HepG2 (cell line): ENCODE data around the gene CCDC74A. TPM values are rescaled to one million over a fixed set of nuclear protein-coding genes. Genes with fewer than 3 reads are reported as not detected.
A peak's percentile ranks its signal among the peaks of the same experiment; 100 is the strongest.

Experiments used
- ATAC-seq: fragments of 200-7000 bp; cut with Tn5 transposase; 3 replicates; pipeline ENCODE4 v1.9.1; 2020; ENCODE audit warnings: mild to moderate bottlenecking, moderate library complexity
- BruUV-seq: library from RNA; stranded (reverse); fragments of 400-500 nt; replicated peaks from 2 replicates; lab custom pipeline; 2021; lab: Mats Ljungman, UMichigan
- CTCF ChIA-PET: fragments of 300-600 bp; formaldehyde crosslinking; extraction: SDS; loops from one replicate; lab custom pipeline; 2021; ENCODE audit warnings: low total read pairs, inconsistent platforms, low intra/inter-chr PET ratio; lab: Yijun Ruan, JAX
- POLR2A ChIA-PET: fragments of 350-600 bp; sonication (Branson Sonifier 250); formaldehyde crosslinking; loops from one replicate; lab custom pipeline; 2020; ENCODE audit warnings: antibody characterized with exemption, inconsistent platforms; lab: Yijun Ruan, JAX
- DNase-seq: peaks from one replicate; pipeline ENCODE4 v3.0.0-alpha.2; 2015; ENCODE audit warnings: low spot score
- FAIRE-seq: peaks from 3 replicates; lab custom pipeline; 2011; peaks lifted over from hg19 to GRCh38; lab: Jason Lieb, UNC
- H2AFZ ChIP-seq: one replicate; pipeline ENCODE4 v1.6.1; 2011; ENCODE audit warnings: low read length, inconsistent platforms
- H3K27ac ChIP-seq: fragments of 300-600 bp; 3 replicates; pipeline ENCODE4 v1.8.0; 2011; ENCODE audit warnings: mixed run types, mild to moderate bottlenecking, mixed read lengths, low read length, inconsistent platforms; ENCODE audit not compliant: insufficient read depth; ENCODE audit errors: extremely low read length
- H3K27me3 ChIP-seq, 2 experiments: fragments of 200-600 bp in 1 of 2; 2 replicates in 1 of 2; 3 replicates in 1 of 2; pipeline versions ENCODE4 v1.6.0 to v1.8.0; 2011; ENCODE audit warnings: low read length in 2 of 2, mild to moderate bottlenecking in 2 of 2, moderate library complexity in 2 of 2, inconsistent platforms in 1 of 2; ENCODE audit not compliant: insufficient read depth in 2 of 2, control insufficient read depth in 1 of 2
- H3K36me3 ChIP-seq, 2 experiments: fragments of 200-600 bp in 1 of 2; replicated peaks in 1 of 2; 2 replicates in 1 of 2; 3 replicates in 1 of 2; pipeline versions ENCODE4 v1.5.1 to v1.8.0; 2011; ENCODE audit warnings: low read length in 2 of 2, inconsistent platforms in 1 of 2; ENCODE audit not compliant: insufficient read depth in 2 of 2, control insufficient read depth in 1 of 2
- H3K4me1 ChIP-seq: 2 replicates; pipeline ENCODE4 v1.5.1; 2012; ENCODE audit warnings: low read length, inconsistent platforms; ENCODE audit not compliant: insufficient read depth
- H3K4me2 ChIP-seq: 2 replicates; pipeline ENCODE4 v1.6.0; 2011; ENCODE audit warnings: low read depth, low read length, inconsistent platforms
- H3K4me3 ChIP-seq, 3 experiments: fragments of 200-600 bp in 1 of 3; sonication (generic), shearing (Covaris generic) in 1 of 3; replicated peaks in 1 of 3; 2 replicates each; pipeline ENCODE4 v1.5.1; 2011 to 2016; ENCODE audit warnings: low read length in 3 of 3, inconsistent platforms in 2 of 3, low read depth in 2 of 3, mild to moderate bottlenecking in 2 of 3, control low read depth in 1 of 3, mixed read lengths in 1 of 3; ENCODE audit not compliant: insufficient read depth in 1 of 3
- H3K79me2 ChIP-seq: one replicate; pipeline ENCODE4 v1.6.1; 2011; ENCODE audit warnings: low read length, inconsistent platforms; ENCODE audit not compliant: insufficient read depth
- H3K9ac ChIP-seq: 2 replicates; pipeline ENCODE4 v1.6.0; 2011; ENCODE audit warnings: mild to moderate bottlenecking, low read depth, low read length, inconsistent platforms; ENCODE audit not compliant: insufficient read depth
- H3K9me3 ChIP-seq: 2 replicates; pipeline ENCODE4 v1.5.1; 2012; ENCODE audit warnings: mild to moderate bottlenecking, low read length
- H4K20me1 ChIP-seq: 2 replicates; pipeline ENCODE4 v1.6.0; 2011; ENCODE audit warnings: inconsistent platforms, mild to moderate bottlenecking, low read length, moderate library complexity; ENCODE audit not compliant: insufficient read depth
- FLYWCH1 ChIP-seq: sonication (generic); formaldehyde crosslinking; IDR thresholded peaks from 2 replicates; pipeline ENCODE4 v1.8.1; 2023; ENCODE audit warnings: mild to moderate bottlenecking, missing genetic modification reagents
- KDM5B ChIP-seq: sonication (generic); formaldehyde crosslinking; IDR thresholded peaks from 2 replicates; pipeline ENCODE4 v1.4.0; 2020; ENCODE audit warnings: missing genetic modification reagents, mild to moderate bottlenecking, borderline replicate concordance
- POLR2A ChIP-seq, 2 experiments: IDR thresholded peaks; 2 replicates each; pipeline ENCODE4 v1.6.1; 2011; ENCODE audit warnings: low read depth in 2 of 2, low read length in 2 of 2, mild to moderate bottlenecking in 1 of 2, moderate library complexity in 1 of 2; ENCODE audit not compliant: insufficient read depth in 1 of 2
- POLR2G ChIP-seq: fragments of 200-400 bp; formaldehyde crosslinking; IDR thresholded peaks from 2 replicates; pipeline ENCODE4 v1.6.1; 2018; ENCODE audit warnings: mild to moderate bottlenecking, low read depth, low read length, moderate library complexity
- RFXAP ChIP-seq: sonication (generic); formaldehyde crosslinking; IDR thresholded peaks from 2 replicates; pipeline ENCODE4 v1.4.0; 2020; ENCODE audit warnings: missing genetic modification reagents, borderline replicate concordance
- SMYD3 ChIP-seq: sonication (generic); formaldehyde crosslinking; IDR thresholded peaks from 2 replicates; pipeline ENCODE4 v1.8.1; 2023; ENCODE audit warnings: mild to moderate bottlenecking, missing genetic modification reagents
- SOX13 ChIP-seq, 3 experiments: fragments of 450-650 bp in 1 of 3; sonication (generic) in 1 of 3; formaldehyde crosslinking in 1 of 3; IDR thresholded peaks in 2 of 3; conservative IDR thresholded peaks in 1 of 3; 2 replicates each; pipeline versions ENCODE4 v1.5.0 to v1.6.1; 2016 to 2020; ENCODE audit warnings: antibody characterized with exemption in 1 of 3, mild to moderate bottlenecking in 1 of 3, missing compliant biosample characterization in 1 of 3, missing genetic modification reagents in 1 of 3, moderate library complexity in 1 of 3
- SP140L ChIP-seq: sonication (generic); formaldehyde crosslinking; IDR thresholded peaks from 2 replicates; pipeline ENCODE4 v1.4.0; 2020; ENCODE audit warnings: missing genetic modification reagents, borderline replicate concordance
- SRSF4 ChIP-seq: fragments of 200-400 bp; formaldehyde crosslinking; IDR thresholded peaks from one replicate; pipeline ENCODE4 v1.6.1; 2018; ENCODE audit warnings: mild to moderate bottlenecking, low read depth, low read length, moderate library complexity; ENCODE audit not compliant: poor library complexity, severe bottlenecking
- TOPORS ChIP-seq: sonication (generic); formaldehyde crosslinking; IDR thresholded peaks from 2 replicates; pipeline ENCODE4 v1.8.0; 2023; ENCODE audit warnings: mild to moderate bottlenecking, missing genetic modification reagents
- ZBTB7B ChIP-seq: sonication (generic); formaldehyde crosslinking; IDR thresholded peaks from 2 replicates; pipeline ENCODE4 v1.4.0; 2020; ENCODE audit warnings: missing genetic modification reagents
- ZC3H4 ChIP-seq: sonication (generic); formaldehyde crosslinking; IDR thresholded peaks from 2 replicates; pipeline ENCODE4 v1.4.0; 2020; ENCODE audit warnings: missing genetic modification reagents, borderline replicate concordance
- ZNF451 ChIP-seq: sonication (generic); formaldehyde crosslinking; IDR thresholded peaks from 2 replicates; pipeline ENCODE4 v1.5.0; 2020; ENCODE audit warnings: mild to moderate bottlenecking, missing genetic modification reagents
- ZNF749 ChIP-seq: sonication (generic); formaldehyde crosslinking; IDR thresholded peaks from 2 replicates; pipeline ENCODE4 v1.8.0; 2022; ENCODE audit warnings: mild to moderate bottlenecking, missing genetic modification reagents, moderate library complexity, borderline replicate concordance
- ZNF781 ChIP-seq: sonication (generic); formaldehyde crosslinking; IDR thresholded peaks from 2 replicates; pipeline ENCODE4 v1.5.1; 2020; ENCODE audit warnings: borderline replicate concordance, mild to moderate bottlenecking, missing genetic modification reagents; ENCODE audit errors: not compliant biosample characterization
- WGBS: methylation state at CpG from one replicate; pipeline ENCODE4 v1.1.6; 2017; ENCODE audit warnings: low lambda C conversion rate; 5-methylcytosine and 5-hydroxymethylcytosine counted together
- in situ Hi-C: cut with HindIII; loops from 2 replicates; pipeline ENCODE4 v1.10.0; 2017; ENCODE audit warnings: low pct_unique_long_range_greater_than_20kb; ENCODE audit not compliant: extremely low pct_ligation_motif_present
- intact Hi-C: fragments of 100-400 bp; cut with micrococcal nuclease; formaldehyde crosslinking; loops from one replicate; pipeline ENCODE4 v1.10.0; 2022; ENCODE audit not compliant: unreplicated experiment
- polyA plus RNA-seq, 8 experiments: library from polyadenylated mRNA; depleted of rRNA in 3 of 8; stranded (reverse) in 7 of 8; unstranded in 1 of 8; fragments of >200 nt; fragmentation: Illumina TruSeq in 4 of 8; extraction: Trizol in 4 of 8; gene quantifications; 2 replicates each; pipeline versions ENCODE4 v1.2.1 to v1.2.3, GENCODE V29; 2011 to 2016; ENCODE audit warnings: low read depth in 4 of 8, missing spikeins in 1 of 8, mixed read lengths in 1 of 8; ENCODE audit not compliant: insufficient read depth in 1 of 8
- total RNA-seq, 5 experiments: library from RNA; depleted of rRNA; stranded (reverse); fragments of >200 nt; fragmentation: Illumina TruSeq; extraction: Trizol; gene quantifications; 2 replicates each; pipeline ENCODE4 v1.2.3, GENCODE V29; 2016; ENCODE audit warnings: low read depth in 1 of 5
- TF ChIP-seq, protein P1 (sequence below): sonication (generic); formaldehyde crosslinking; IDR thresholded peaks from 2 replicates; pipeline ENCODE4 v1.8.0; 2022; ENCODE audit warnings: low read depth, missing genetic modification reagents
- TF ChIP-seq, protein P2 (sequence below): fragments of 450-650 bp; IDR thresholded peaks from 2 replicates; pipeline ENCODE4 v1.6.1; 2016

CCDC74A gene
- total and polyA plus RNA-seq, 2 of the 13 experiments (the other 11 are each of a cell fraction or from before 2014, with no cell fraction given) = 0.15 to 0.17 TPM

DNA sequence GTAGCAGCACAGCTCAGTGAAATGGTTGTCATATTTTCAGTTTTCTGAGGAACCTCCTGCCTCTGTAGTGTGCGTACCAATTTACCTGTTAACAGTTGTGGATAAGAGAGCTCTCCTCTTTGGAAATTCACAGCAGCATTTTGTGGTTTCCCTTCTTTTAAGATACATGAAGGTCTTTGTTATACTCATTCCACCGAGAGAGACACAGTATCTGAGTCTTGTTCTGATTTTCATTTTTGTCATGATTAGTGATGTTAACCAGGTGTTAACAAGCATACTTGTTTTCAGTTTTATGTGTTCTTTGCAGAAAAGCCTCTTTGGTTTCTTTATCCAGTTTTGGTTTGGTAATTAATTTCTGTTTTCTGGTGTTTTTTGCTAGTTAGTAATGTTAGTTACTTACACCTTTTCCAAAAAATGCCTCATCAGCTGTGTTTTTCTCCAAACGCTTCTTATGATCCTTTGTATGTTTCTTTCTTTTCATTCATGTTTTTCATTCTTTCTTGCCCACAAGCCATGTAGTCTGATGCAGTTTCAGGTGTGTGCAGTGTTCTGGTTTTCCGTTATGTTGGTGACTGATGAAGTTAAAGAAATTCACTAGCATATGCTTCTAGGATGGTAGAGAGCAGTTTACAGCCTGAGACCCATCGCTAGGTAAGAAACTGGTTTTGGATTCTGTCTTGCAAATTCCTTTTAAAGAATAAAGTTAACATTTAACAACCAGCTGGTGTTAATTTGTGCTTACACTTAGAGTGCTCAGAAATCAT lies 30.1 kb downstream of the CCDC74A start (continued):
- TF ChIP-seq, protein P1, sequence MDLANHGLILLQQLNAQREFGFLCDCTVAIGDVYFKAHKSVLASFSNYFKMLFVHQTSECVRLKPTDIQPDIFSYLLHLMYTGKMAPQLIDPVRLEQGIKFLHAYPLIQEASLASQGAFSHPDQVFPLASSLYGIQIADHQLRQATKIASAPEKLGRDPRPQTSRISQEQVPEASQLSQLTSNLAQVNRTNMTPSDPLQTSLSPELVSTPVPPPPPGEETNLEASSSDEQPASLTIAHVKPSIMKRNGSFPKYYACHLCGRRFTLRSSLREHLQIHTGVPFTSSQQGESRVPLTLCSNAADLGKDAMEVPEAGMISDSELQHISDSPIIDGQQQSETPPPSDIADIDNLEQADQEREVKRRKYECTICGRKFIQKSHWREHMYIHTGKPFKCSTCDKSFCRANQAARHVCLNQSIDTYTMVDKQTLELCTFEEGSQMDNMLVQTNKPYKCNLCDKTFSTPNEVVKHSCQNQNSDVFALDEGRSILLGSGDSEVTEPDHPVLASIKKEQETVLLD = no peak
- TF ChIP-seq SMYD3 (CRISPR knock-in tag) = no peak
- TF ChIP-seq SOX13 (IDR thresholded peaks at IDR 0.05) = no peak
- no peak for TF ChIP-seq SOX13 (CRISPR knock-in tag; conservative IDR thresholded peaks at IDR 0.05 in 1 of 2, IDR thresholded peaks at IDR 0.05 in 1 of 2)
- no peak for TF ChIP-seq ZNF749
- no peak for TF ChIP-seq FLYWCH1 (CRISPR knock-in tag)
- TF ChIP-seq POLR2G = no peak
- TF ChIP-seq SRSF4 = no peak
- no peak for TF ChIP-seq KDM5B (CRISPR knock-in tag)
- TF ChIP-seq POLR2A (IDR thresholded peaks at IDR 0.05; ENCODE audit: insufficient read depth in 1 of 2, low read depth in 2 of 2, low read length in 2 of 2) = no peak
- TF ChIP-seq ZC3H4 = no peak

DNA sequence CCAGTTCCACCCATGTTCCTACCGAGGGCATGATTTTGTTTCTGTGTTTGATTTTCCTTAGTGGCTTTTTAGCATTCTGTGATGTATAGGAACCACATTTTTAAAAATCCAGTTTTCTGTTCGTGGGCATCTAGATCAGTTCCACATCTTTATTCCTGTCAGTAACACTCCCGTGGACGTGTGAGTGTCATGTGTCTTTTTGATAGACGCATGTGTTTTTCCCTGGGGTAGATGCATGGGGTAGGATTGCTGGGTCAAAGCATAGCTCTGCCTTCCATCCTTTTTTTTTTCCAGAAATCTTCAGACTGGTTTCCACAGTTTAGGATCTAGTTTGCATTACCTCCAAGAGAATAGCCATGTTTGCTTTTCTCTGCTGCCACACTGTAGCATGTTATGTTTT lies 38.7 kb downstream of the CCDC74A start:
- no TSS peak for BruUV-seq
- Histone ChIP-seq H3K9ac (no peak overlapping the region), H2AFZ (no peak overlapping the region), H3K79me2 (no peaks in the 10 kb centered on the region), H3K4me3 (no peak overlapping the region), H3K27me3 (peaks cover 0 to 22% of the 10 kb centered on the region in 2 experiments; a peak in 3 of 5 replicates), H3K4me1 (no peaks in the 10 kb centered on the region), H4K20me1 (no peaks in the 10 kb centered on the region), H3K4me2 (no peak overlapping the region), H3K27ac (no peak overlapping the region), H3K9me3 (no peaks in the 10 kb centered on the region), H3K36me3 (no peaks in the 10 kb centered on the region)
- intact Hi-C loops (no loop called here), in situ Hi-C loops (no loop called here)
- DNase-seq = no peak
- no peak for ATAC-seq
- no peak for FAIRE-seq
- WGBS = 7% methylated on average over 5 of the region's 5 CpGs
- ChIA-PET CTCF (no interaction called here), POLR2A (no interaction called here)
- TF ChIP-seq RFXAP = no peak
- TF ChIP-seq, protein P2, sequence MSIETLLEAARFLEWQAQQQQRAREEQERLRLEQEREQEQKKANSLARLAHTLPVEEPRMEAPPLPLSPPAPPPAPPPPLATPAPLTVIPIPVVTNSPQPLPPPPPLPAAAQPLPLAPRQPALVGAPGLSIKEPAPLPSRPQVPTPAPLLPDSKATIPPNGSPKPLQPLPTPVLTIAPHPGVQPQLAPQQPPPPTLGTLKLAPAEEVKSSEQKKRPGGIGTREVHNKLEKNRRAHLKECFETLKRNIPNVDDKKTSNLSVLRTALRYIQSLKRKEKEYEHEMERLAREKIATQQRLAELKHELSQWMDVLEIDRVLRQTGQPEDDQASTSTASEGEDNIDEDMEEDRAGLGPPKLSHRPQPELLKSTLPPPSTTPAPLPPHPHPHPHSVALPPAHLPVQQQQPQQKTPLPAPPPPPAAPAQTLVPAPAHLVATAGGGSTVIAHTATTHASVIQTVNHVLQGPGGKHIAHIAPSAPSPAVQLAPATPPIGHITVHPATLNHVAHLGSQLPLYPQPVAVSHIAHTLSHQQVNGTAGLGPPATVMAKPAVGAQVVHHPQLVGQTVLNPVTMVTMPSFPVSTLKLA = peak; percentile 97
- no peak for TF ChIP-seq ZNF451 (CRISPR knock-in tag)
- no peak for TF ChIP-seq SP140L (CRISPR knock-in tag)
- TF ChIP-seq ZBTB7B (CRISPR knock-in tag) = no peak
- no peak for TF ChIP-seq ZNF781 (CRISPR knock-in tag)
- TF ChIP-seq TOPORS (CRISPR knock-in tag) = no peak
